RPMI7951 (cell line): ENCODE measurements around the gene GPRIN1. TPM values are rescaled to one million over a fixed set of nuclear protein-coding genes. Genes with fewer than 3 reads are reported as not detected.
"Not testable (repeated sequence)": the region's sequence is repeated elsewhere in the genome, so short reads cannot be mapped to it uniquely, and the experiment has no call there.

Source experiments
- DNase-seq: peaks from one replicate; pipeline ENCODE4 v3.0.0-alpha.2; 2012; ENCODE audit warnings: low read depth
- total RNA-seq: library from RNA; depleted of rRNA; stranded (reverse); fragments of >200 nt; shearing (Covaris generic); gene quantifications from 2 replicates; pipeline ENCODE4 v1.2.3, GENCODE V29; 2014

The GPRIN1 gene
- total RNA-seq, 1 experiment from 2014 or later, result 4.9 TPM

- no peak for DNase-seq
Observed at GRCh38 chr5:176575066-176575465, 34.9 kb downstream of the GPRIN1 start.

- DNase-seq, result no peak
Observed at GRCh38 chr5:176574297-176574591, 35.7 kb downstream of the GPRIN1 start.

DNA sequence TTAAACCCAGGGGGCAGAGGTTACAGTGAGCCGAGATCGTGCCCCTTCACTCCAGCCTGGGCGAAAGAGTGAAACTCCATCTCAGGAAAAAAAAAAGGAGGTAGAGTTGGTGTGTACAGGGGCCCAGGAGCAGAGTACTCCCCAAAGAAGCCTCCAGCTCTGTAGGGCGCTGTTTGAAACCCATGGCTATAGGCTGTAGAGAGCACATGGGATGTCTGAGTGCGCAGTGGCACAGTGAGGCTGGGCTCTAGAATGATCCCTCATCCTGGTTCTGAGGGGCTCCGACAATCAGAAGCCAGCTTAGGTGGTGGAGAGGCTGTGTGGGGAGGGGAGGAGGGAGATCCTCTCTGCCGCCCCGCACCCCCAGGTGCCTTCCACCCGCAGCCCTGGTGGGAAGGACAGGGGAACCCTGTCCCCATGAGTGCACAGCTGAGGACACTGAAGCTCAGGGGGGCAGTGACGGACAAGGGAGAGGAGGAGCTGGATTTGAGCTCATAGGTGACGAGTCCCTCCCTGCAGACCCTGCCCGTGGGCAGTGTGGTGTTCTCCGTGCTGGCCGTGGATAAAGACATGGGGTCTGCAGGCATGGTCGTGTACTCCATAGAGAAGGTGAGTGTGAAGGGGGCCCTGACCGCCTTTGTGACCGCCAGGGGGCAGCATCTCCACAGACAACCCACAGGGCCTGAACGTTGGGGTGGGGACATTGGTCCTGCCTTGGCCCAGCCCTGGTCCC is 36.2 kb downstream of the GPRIN1 start:
- DNase-seq, result peak; percentile 43

- DNase-seq, result peak; percentile 30
Observed at GRCh38 chr5:176570044-176570443, 39.9 kb downstream of the GPRIN1 start.

- no peak for DNase-seq
Observed at GRCh38 chr5:176568657-176569056, 41.3 kb downstream of the GPRIN1 start.

DNA sequence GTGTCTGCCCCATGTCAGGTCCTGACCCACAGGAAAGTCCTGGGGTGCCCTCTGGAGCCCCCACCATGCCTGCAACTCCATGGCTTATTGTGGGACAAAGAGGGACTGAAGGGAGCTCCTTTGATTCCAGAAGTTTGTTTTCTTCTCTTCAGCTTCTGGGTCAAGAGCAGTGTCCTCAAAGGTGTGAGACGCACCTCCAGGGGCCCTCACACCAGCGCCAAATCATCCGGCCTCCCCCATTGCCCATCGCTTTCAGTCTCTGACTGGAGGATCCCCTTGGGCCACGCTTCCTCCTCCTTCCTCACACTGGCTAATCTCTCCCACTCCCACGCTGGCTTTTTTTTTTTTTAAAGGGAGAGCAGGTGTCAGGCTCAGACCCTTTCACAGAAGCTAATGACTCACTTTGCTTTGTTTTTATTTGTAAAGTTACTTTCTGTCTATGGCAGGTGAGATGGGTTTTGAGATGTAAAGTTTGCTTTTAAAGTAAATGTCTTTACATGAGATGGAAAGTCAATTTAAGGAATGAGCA is 44.1 kb downstream of the GPRIN1 start:
- no peak for DNase-seq

DNA sequence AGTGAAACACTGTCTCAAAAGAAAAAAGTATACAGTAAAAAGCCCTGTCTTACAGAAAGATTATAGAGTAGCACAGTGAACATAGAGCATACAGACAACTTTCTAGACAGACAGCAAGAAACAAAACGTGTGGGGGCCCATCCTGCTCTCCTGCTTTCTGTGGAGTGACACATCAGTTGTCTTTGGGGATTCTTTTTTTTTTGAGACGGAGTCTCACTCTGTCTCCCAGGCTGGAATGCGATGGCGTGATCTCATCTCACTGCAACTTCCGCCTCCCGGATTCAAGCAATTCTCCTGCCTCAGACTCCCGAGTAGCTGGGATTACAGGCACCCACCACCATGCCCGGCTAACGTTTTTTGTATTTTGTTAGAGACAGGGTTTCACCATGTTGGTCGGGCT is 46.0 kb downstream of the GPRIN1 start:
- DNase-seq, result no peak

- DNase-seq, result no peak
Observed at GRCh38 chr5:176562189-176562588, 47.8 kb downstream of the GPRIN1 start.

DNA sequence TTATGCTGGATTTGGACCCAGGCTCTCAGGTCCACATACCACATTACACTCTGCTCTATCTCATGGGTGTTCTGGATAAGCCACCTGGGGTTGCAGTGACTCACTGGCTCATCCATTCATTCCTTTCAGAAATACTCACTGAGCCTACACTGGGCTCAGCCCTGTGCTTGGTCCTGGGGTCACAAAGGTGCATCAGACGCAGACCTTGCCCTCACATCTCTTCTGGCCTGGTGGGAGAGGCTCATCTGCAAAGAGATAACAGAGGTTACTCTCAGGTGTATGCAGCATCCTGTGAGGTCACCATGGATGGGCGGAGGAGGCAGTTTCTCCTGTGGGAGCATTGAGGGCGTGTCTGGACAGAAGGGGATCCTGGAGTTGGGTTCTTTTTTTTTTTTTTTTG is 48.7 kb downstream of the GPRIN1 start:
- no peak for DNase-seq

GRCh38 chr5:176560364-176560763 is 49.6 kb downstream of the GPRIN1 start:
- DNase-seq, result no peak

- DNase-seq, result no peak
Observed at GRCh38 chr5:176559683-176560082, 50.3 kb downstream of the GPRIN1 start.

GRCh38 chr5:176557846-176558245 is 52.1 kb downstream of the GPRIN1 start:
- DNase-seq, result no peak

DNA sequence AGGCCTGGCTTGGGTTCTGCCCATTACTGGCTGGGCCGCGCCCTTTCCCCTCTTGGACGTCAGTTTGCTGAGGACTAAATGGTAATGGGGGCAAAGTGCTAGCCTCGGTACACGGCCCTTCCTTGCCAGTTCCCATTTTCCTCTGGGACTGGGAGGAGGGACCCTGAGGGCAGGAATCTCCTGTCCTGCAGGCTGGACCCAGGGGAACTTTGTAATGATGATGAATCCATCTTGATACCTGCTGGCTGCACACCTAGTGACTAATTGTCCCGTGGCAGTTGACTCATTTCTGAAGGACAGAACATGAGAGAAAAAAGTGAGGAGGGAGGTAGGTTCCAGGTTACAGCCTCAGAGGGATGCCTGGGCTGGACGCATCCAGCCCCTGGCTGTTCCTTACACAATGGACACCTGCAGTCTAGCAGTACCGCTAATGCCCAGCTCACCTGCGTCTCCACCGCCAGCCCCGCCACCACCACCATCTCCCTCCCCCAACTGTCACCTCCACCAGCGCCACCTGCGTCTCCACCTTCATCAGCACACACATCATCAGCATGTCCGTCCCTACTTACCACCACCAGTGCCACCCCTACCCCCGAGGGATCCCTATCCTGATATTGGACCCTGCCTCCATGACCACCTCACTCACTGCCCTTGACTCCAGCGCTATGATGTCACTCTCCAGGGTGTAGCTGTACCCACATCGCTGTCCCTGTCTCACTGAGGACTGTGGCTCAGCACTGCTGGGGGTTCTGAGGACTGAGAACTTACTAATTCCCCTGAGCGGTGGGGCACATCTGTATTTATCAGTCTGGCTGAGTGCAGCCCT is 56.5 kb downstream of the GPRIN1 start:
- DNase-seq, result no peak

DNA sequence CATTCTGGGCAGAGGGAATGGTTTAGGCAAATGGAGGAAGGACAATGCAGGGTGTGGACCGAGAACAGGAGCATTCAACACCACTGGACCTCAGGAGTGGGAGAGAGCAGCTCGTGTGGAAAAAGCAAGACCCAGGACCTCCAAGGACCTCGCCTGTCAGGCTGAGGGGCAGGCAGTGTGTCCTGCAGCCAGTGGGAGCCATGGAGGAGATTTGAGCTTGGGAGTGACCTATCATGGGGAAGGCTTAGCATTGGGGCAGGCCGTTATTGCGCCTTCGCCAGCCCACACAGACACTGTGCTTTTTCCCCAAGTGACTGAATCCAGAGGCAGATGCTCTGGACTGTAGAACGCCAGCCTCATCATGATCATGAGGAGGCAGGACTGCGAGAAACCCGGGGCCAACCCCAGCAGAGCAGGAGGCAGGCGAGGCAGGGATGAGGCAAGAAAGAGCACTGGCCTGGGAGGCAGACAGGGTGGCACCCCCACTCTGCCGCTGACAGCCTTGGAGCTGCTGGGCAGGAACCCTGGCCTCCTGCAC is 57.6 kb downstream of the GPRIN1 start:
- no peak for DNase-seq

- not testable (repeated sequence) for DNase-seq
Observed at GRCh38 chr5:176550937-176551336, 59.0 kb downstream of the GPRIN1 start.

DNA sequence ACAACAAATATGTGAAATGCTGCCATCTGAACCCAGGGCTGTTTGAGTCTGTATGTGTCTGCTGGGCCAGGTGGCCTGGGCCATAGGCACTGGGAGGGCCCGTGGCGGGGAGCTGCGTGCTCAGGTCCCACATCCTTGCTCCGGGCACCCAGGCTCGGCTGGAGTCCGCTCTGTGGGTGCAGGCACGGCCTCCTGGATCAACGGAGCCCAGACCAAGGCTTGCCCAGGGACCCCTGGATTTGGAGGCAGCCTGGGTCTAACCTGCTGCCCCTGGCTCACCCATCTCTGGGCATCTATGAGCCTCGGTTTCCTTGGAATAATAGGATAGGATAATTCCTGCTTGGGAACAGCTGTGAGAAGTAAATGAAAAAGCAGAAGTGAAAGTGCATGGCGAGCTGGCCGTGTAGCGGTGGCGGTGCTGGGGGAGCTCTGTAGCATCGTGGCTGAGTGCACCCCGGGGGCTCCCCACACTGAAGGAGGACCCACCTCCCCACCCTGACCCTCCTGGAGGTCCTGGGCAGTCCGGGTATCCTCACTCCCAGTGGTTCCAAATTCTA is 59.6 kb downstream of the GPRIN1 start:
- DNase-seq, result no peak

DNA sequence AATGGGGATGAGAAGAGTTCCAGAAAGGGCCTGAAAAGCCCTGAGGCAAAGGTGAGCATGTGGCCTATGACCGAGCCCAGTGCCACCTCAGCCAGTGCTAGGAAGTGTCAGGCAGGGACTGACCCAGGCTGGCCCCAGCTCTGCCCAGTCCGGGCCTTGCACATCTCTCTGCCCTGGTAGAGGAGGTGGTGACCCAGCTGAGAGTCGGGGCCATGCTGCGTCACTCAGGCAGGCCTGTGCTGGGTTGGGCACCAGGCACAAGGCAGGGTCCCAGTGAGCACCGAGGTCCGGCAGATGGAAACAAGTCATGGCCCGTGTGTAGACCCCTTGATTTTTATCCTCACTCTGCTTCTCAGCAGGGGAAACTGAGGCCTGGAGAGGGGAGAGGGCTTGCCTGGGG is 60.1 kb downstream of the GPRIN1 start:
- no peak for DNase-seq

DNA sequence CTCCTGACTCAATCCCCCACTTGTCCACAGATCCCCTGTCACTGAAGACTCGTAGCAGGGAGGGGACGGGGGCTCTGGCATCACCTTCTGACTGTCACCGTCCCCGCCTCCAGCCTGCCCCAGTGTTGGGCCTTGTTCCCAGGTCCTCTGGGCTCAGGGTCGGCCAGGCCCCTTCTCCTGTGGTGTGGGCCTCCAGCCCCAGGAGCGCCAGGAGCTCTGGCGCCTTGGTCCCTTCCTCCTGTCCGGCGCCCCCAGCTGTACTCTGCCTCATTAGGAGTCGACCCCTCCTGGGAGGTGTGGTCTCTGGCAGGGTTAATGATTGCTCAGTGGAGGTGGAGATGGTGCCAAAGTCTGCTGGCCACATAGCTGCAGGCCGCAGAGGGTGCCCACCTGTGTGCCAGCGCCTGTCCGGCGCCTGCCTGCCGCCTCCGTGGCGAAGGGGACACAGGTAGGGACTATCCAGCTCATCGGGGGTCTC is 61.0 kb downstream of the GPRIN1 start, which contains the start of gene CDHR2:
CDHR2 (plus strand) TSS at position 376 of the 478 bp plus-strand sequence. CDS start 16,011 bp downstream, outside the sequence.
- DNase-seq, result no peak

GRCh38 chr5:176547802-176548201 is 62.2 kb downstream of the GPRIN1 start:
- DNase-seq, result no peak
